ENCODE data around the gene AFMID.

- TF ChIP-seq CREM (CRISPR knock-in tag; IDR thresholded peaks at IDR 0.05) (no peak), CTCF (IDR thresholded peaks at IDR 0.05) (no peak), ZBTB21 (CRISPR knock-in tag; IDR thresholded peaks at IDR 0.05; ENCODE audit: borderline replicate concordance) (no peak), TCF7 (CRISPR knock-in tag; IDR thresholded peaks at IDR 0.05; ENCODE audit: low read depth) (no peak), USF2 (CRISPR knock-in tag; IDR thresholded peaks at IDR 0.05) (no peak)
Observed at GRCh38 chr17:78196716-78197115, 9.6 kb downstream of the AFMID start.
